ENCODE measurements around the gene GRM7.

GRM7 gene

GRCh38 chr3:7637694-7638093 lies 776.8 kb downstream of the GRM7 start:
- H3F3A ChIP-seq (ENCODE audit: control insufficient read depth, insufficient read depth): no peaks in the 10 kb centered on the region
- no peak for TF ChIP-seq CTCF (IDR thresholded peaks at IDR 0.05; ENCODE audit: low read depth, low read length, poor library complexity, severe bottlenecking)
- TF ChIP-seq EZH2phosphoT487 (IDR thresholded peaks at IDR 0.05; ENCODE audit: borderline replicate concordance, low read length): no peak
- H3K9me3 ChIP-seq (ENCODE audit: control insufficient read depth, insufficient read depth, low read length): no peaks in the 10 kb centered on the region
- no peaks in the 10 kb centered on the region for H3K4me1 ChIP-seq (ENCODE audit: control insufficient read depth, low read length)
- H3K4me2 ChIP-seq (ENCODE audit: low read length): no peak overlapping the region
- H3K4me3 ChIP-seq (ENCODE audit: low read length): no peak overlapping the region
- no peaks in the 10 kb centered on the region for H3K79me2 ChIP-seq (ENCODE audit: control insufficient read depth, low read length)
- H4K20me1 ChIP-seq (ENCODE audit: control insufficient read depth, insufficient read depth, low read depth, low read length): no peaks in the 10 kb centered on the region
- H3K27ac ChIP-seq (ENCODE audit: low read depth, low read length): no peak overlapping the region
- no peaks in the 10 kb centered on the region for H3K36me3 ChIP-seq (ENCODE audit: control insufficient read depth, low read length)
- no peaks in the 10 kb centered on the region for H3K27me3 ChIP-seq (ENCODE audit: control insufficient read depth, low read length)
- H3K9me2 ChIP-seq (replicated peaks; ENCODE audit: control insufficient read depth, low read length): no peaks in the 10 kb centered on the region

GRCh38 chr3:7638103-7638502 lies 777.2 kb downstream of the GRM7 start:
- Histone ChIP-seq H3K27me3 (ENCODE audit: control insufficient read depth, low read length) (no peaks in the 10 kb centered on the region), H3F3A (ENCODE audit: control insufficient read depth, insufficient read depth) (no peaks in the 10 kb centered on the region), H3K4me3 (ENCODE audit: low read length) (no peak overlapping the region), H3K4me2 (ENCODE audit: low read length) (no peak overlapping the region), H4K20me1 (ENCODE audit: control insufficient read depth, insufficient read depth, low read depth, low read length) (no peaks in the 10 kb centered on the region), H3K79me2 (ENCODE audit: control insufficient read depth, low read length) (no peaks in the 10 kb centered on the region), H3K9me2 (replicated peaks; ENCODE audit: control insufficient read depth, low read length) (no peaks in the 10 kb centered on the region), H3K36me3 (ENCODE audit: control insufficient read depth, low read length) (no peaks in the 10 kb centered on the region), H3K9me3 (ENCODE audit: control insufficient read depth, insufficient read depth, low read length) (no peaks in the 10 kb centered on the region), H3K27ac (ENCODE audit: low read depth, low read length) (no peak overlapping the region), H3K4me1 (ENCODE audit: control insufficient read depth, low read length) (no peaks in the 10 kb centered on the region)
- TF ChIP-seq EZH2phosphoT487 (IDR thresholded peaks at IDR 0.05; ENCODE audit: borderline replicate concordance, low read length): no peak
- TF ChIP-seq CTCF (IDR thresholded peaks at IDR 0.05; ENCODE audit: low read depth, low read length, poor library complexity, severe bottlenecking): no peak

- Histone ChIP-seq H3K4me2 (ENCODE audit: low read length) (no peak overlapping the region), H3F3A (ENCODE audit: control insufficient read depth, insufficient read depth) (no peaks in the 10 kb centered on the region), H4K20me1 (ENCODE audit: control insufficient read depth, insufficient read depth, low read depth, low read length) (no peaks in the 10 kb centered on the region), H3K36me3 (ENCODE audit: control insufficient read depth, low read length) (no peaks in the 10 kb centered on the region), H3K4me1 (ENCODE audit: control insufficient read depth, low read length) (no peaks in the 10 kb centered on the region), H3K79me2 (ENCODE audit: control insufficient read depth, low read length) (no peaks in the 10 kb centered on the region), H3K4me3 (ENCODE audit: low read length) (no peak overlapping the region), H3K9me2 (replicated peaks; ENCODE audit: control insufficient read depth, low read length) (no peaks in the 10 kb centered on the region), H3K27me3 (ENCODE audit: control insufficient read depth, low read length) (no peaks in the 10 kb centered on the region), H3K9me3 (ENCODE audit: control insufficient read depth, insufficient read depth, low read length) (no peaks in the 10 kb centered on the region), H3K27ac (ENCODE audit: low read depth, low read length) (no peak overlapping the region)
- TF ChIP-seq EZH2phosphoT487 (IDR thresholded peaks at IDR 0.05; ENCODE audit: borderline replicate concordance, low read length): no peak
- TF ChIP-seq CTCF (IDR thresholded peaks at IDR 0.05; ENCODE audit: low read depth, low read length, poor library complexity, severe bottlenecking): no peak
Observed at GRCh38 chr3:7640787-7641186, 779.9 kb downstream of the GRM7 start.

GRCh38 chr3:7646851-7647250 lies 785.9 kb downstream of the GRM7 start:
- Histone ChIP-seq H3K4me3 (ENCODE audit: low read length) (no peak overlapping the region), H3K27ac (ENCODE audit: low read depth, low read length) (no peak overlapping the region)

More at GRCh38 chr3:7646851-7647250, 785.9 kb downstream of the GRM7 start:
- Histone ChIP-seq H3K79me2 (ENCODE audit: control insufficient read depth, low read length) (no peaks in the 10 kb centered on the region), H3K36me3 (ENCODE audit: control insufficient read depth, low read length) (no peaks in the 10 kb centered on the region), H3K4me2 (ENCODE audit: low read length) (no peak overlapping the region), H3K9me2 (replicated peaks; ENCODE audit: control insufficient read depth, low read length) (no peaks in the 10 kb centered on the region), H3F3A (ENCODE audit: control insufficient read depth, insufficient read depth) (no peaks in the 10 kb centered on the region), H4K20me1 (ENCODE audit: control insufficient read depth, insufficient read depth, low read depth, low read length) (no peaks in the 10 kb centered on the region), H3K27me3 (ENCODE audit: control insufficient read depth, low read length) (no peaks in the 10 kb centered on the region), H3K9me3 (ENCODE audit: control insufficient read depth, insufficient read depth, low read length) (no peaks in the 10 kb centered on the region), H3K4me1 (ENCODE audit: control insufficient read depth, low read length) (no peaks in the 10 kb centered on the region)
- TF ChIP-seq EZH2phosphoT487 (IDR thresholded peaks at IDR 0.05; ENCODE audit: borderline replicate concordance, low read length): no peak
- TF ChIP-seq CTCF (IDR thresholded peaks at IDR 0.05; ENCODE audit: low read depth, low read length, poor library complexity, severe bottlenecking): no peak

Data from DOHH2 (cell line).